Brain microvascular endothelial cell (primary cell): Measurements from ENCODE around the gene PAX7.

ENCODE experiments used
- DNase-seq: peaks from one replicate; pipeline ENCODE4 v3.0.0-alpha.2; 2020
- H3K27ac ChIP-seq: fragments of 250-450 bp; sonication (Bioruptor Pico); 2 replicates; pipeline ENCODE4 v1.5.1; 2020; ENCODE audit warnings: mild to moderate bottlenecking, moderate library complexity
- H3K27me3 ChIP-seq: fragments of 250-450 bp; sonication (Bioruptor Pico); replicated peaks from 2 replicates; pipeline ENCODE4 v1.5.1; 2020; ENCODE audit warnings: mild to moderate bottlenecking
- H3K36me3 ChIP-seq: fragments of 250-450 bp; sonication (Bioruptor Pico); replicated peaks from 2 replicates; pipeline ENCODE4 v1.5.1; 2020; ENCODE audit warnings: mild to moderate bottlenecking
- H3K4me3 ChIP-seq: 2 replicates; pipeline ENCODE4 v1.5.1; 2011; ENCODE audit warnings: low read depth, mild to moderate bottlenecking, control low read depth, low read length, moderate library complexity
- in situ Hi-C: cut with HindIII; loops from 2 replicates; pipeline ENCODE4 v1.10.0; 2017; ENCODE audit warnings: low sequenced_read_pairs, low pct_ligation_motif_present
- TF ChIP-seq, protein P1 (sequence below): IDR thresholded peaks from 2 replicates; pipeline ENCODE4 v1.5.1; 2011; ENCODE audit warnings: low read depth, mild to moderate bottlenecking, moderate library complexity, low read length, control low read depth, inconsistent platforms; ENCODE audit errors: missing control alignments

PAX7 gene

GRCh38 chr1:18734461-18735223, 104.0 kb downstream of the PAX7 start:
- in situ Hi-C loops = no loop called here
- no peak for DNase-seq
- Histone ChIP-seq H3K27me3 (no peaks in the 10 kb centered on the region), H3K4me3 (no peak overlapping the region), H3K27ac (no peak overlapping the region), H3K36me3 (no peaks in the 10 kb centered on the region)
- TF ChIP-seq, protein P1, sequence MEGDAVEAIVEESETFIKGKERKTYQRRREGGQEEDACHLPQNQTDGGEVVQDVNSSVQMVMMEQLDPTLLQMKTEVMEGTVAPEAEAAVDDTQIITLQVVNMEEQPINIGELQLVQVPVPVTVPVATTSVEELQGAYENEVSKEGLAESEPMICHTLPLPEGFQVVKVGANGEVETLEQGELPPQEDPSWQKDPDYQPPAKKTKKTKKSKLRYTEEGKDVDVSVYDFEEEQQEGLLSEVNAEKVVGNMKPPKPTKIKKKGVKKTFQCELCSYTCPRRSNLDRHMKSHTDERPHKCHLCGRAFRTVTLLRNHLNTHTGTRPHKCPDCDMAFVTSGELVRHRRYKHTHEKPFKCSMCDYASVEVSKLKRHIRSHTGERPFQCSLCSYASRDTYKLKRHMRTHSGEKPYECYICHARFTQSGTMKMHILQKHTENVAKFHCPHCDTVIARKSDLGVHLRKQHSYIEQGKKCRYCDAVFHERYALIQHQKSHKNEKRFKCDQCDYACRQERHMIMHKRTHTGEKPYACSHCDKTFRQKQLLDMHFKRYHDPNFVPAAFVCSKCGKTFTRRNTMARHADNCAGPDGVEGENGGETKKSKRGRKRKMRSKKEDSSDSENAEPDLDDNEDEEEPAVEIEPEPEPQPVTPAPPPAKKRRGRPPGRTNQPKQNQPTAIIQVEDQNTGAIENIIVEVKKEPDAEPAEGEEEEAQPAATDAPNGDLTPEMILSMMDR = no peak

GRCh38 chr1:18735224-18735997, 104.8 kb downstream of the PAX7 start:
- DNase-seq = no peak
- Histone ChIP-seq H3K4me3 (no peak overlapping the region), H3K27ac (no peak overlapping the region), H3K36me3 (no peaks in the 10 kb centered on the region), H3K27me3 (no peaks in the 10 kb centered on the region)
- TF ChIP-seq, protein P1 = no peak
- in situ Hi-C loops = no loop called here

GRCh38 chr1:18736958-18737357, 106.3 kb downstream of the PAX7 start:
- no peaks in the 10 kb centered on the region for H3K27me3 ChIP-seq
- no peak overlapping the region for H3K4me3 ChIP-seq
- in situ Hi-C loops = no loop called here
- TF ChIP-seq, protein P1 = no peak
- no peak overlapping the region for H3K27ac ChIP-seq
- DNase-seq = no peak
- H3K36me3 ChIP-seq = no peaks in the 10 kb centered on the region

DNA sequence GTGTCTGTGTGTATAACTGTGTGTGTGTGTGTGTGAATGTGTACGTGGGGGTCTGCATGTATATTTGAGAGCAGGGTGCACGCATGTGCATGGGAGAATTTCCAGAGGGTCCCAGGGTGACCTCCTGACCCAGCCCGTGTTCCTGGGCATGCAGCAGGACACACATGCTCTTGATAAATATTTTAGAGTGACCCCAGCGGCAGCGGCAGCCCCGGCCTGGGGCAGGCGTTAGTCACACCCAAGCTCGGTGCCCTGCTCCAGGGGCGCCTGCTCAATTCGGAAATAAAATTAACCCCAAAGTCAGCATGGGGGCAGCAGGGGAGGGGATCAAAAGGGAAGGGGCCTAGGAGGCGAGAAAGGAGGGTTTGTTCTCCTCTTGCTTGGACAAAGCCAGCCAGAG, 107.5 kb downstream of the PAX7 start:
- H3K27ac ChIP-seq = no peak overlapping the region
- DNase-seq = no peak
- in situ Hi-C loops = no loop called here
- no peaks in the 10 kb centered on the region for H3K36me3 ChIP-seq
- no peak overlapping the region for H3K4me3 ChIP-seq
- no peaks in the 10 kb centered on the region for H3K27me3 ChIP-seq
- TF ChIP-seq, protein P1 = no peak

- DNase-seq = no peak
- no peak overlapping the region for H3K4me3 ChIP-seq
- TF ChIP-seq, protein P1 = no peak
- no peak overlapping the region for H3K27ac ChIP-seq
- no peaks in the 10 kb centered on the region for H3K27me3 ChIP-seq
- no peaks in the 10 kb centered on the region for H3K36me3 ChIP-seq
- in situ Hi-C loops = no loop called here
Measured at GRCh38 chr1:18738617-18739016, 108.0 kb downstream of the PAX7 start.
